ENCODE measurements around the gene CYSTM1. TPM values are rescaled to one million over a fixed set of nuclear protein-coding genes. Genes with fewer than 3 reads are reported as not detected.

Gene CYSTM1, protein sequence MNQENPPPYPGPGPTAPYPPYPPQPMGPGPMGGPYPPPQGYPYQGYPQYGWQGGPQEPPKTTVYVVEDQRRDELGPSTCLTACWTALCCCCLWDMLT
- total RNA-seq, result 10 to 100 TPM in 1 of 2 donors, 1 to 10 TPM in 1; 8.1 to 15.6 TPM
- 10 to 100 TPM; 31.1 to 45.7 TPM for polyA plus RNA-seq

DNA sequence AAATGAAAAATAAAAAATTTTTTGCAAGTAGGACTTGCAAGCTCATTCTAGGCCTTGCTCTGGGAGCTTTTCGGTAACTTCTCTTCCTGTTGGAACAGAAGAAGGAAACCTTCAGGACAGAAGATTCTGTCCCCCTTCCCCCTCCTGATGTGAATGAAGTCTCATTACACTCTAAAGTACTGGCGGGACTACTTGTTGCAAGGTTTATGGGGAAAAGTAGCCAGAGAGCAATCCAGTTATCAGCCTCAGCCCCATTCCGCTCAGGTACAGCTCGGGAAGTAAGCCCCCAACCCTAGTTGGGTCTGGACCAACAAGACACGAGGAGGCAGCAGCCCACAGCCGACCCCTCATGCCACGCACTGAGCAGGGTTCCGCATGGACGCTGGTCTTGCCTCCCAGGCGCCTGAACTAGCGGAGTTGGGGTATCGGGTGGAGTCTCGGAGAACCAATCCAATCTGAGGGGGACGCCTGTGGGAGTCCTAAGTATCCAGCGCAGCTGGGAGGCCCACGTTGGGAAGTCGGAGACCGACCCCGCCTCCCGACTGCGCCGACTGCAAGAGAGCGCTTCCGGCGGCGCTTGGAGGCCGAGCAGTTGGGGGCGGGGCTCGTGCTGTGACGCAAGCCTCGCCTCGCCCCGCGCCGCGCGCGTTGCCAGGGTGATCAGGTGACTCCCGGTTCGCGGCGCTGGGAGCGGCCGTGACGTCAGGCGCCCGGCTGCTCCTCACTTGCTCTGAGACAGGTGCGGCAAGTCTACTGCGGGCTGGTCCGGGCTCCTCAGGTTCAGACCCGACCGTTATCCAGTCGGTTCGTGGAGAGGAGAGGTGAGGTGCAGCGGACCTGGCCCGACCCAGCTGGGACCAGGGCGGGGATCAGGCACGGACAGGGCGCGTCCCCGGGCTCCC, at the start of gene CYSTM1:
Gene CYSTM1 (plus strand): TSS at position 724 of the 902 bp plus-strand sequence. CDS start 19,278 bp downstream, outside the sequence.
- peak within 1 kb of the TSS; percentile 67 to 95 for H3K9ac ChIP-seq (ENCODE audit: low read depth in 1 of 2, low read length in 2 of 2)
- no peaks in the 10 kb centered on the region for H3K36me3 ChIP-seq (ENCODE audit: control insufficient read depth in 4 of 4, insufficient read depth in 3 of 4, low read depth in 1 of 4, low read length in 3 of 4)
- peak within 1 kb of the TSS; percentile 96 to 98 for H3K27ac ChIP-seq (ENCODE audit: low read depth in 1 of 2, low read length in 2 of 2)
- 4% methylated on average over 61 of the region's 61 CpGs for WGBS
- DNase-seq (ENCODE audit: low spot score), result peak; percentile 97
- no peak for TF ChIP-seq FOXA2 (IDR thresholded peaks at IDR 0.05)
- TF ChIP-seq SP1 (IDR thresholded peaks at IDR 0.05), result peak; percentile 59
- no peak for TF ChIP-seq RAD21 (IDR thresholded peaks at IDR 0.05)
- TF ChIP-seq RXRA (IDR thresholded peaks at IDR 0.05), result peak in 1 of 2 donors; percentile 5
- TF ChIP-seq YY1 (IDR thresholded peaks at IDR 0.05), result peak; percentile 14
- TF ChIP-seq, protein P1, sequence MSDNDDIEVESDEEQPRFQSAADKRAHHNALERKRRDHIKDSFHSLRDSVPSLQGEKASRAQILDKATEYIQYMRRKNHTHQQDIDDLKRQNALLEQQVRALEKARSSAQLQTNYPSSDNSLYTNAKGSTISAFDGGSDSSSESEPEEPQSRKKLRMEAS (IDR thresholded peaks at IDR 0.05), result no peak
- TF ChIP-seq, protein P2, sequence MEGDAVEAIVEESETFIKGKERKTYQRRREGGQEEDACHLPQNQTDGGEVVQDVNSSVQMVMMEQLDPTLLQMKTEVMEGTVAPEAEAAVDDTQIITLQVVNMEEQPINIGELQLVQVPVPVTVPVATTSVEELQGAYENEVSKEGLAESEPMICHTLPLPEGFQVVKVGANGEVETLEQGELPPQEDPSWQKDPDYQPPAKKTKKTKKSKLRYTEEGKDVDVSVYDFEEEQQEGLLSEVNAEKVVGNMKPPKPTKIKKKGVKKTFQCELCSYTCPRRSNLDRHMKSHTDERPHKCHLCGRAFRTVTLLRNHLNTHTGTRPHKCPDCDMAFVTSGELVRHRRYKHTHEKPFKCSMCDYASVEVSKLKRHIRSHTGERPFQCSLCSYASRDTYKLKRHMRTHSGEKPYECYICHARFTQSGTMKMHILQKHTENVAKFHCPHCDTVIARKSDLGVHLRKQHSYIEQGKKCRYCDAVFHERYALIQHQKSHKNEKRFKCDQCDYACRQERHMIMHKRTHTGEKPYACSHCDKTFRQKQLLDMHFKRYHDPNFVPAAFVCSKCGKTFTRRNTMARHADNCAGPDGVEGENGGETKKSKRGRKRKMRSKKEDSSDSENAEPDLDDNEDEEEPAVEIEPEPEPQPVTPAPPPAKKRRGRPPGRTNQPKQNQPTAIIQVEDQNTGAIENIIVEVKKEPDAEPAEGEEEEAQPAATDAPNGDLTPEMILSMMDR (IDR thresholded peaks at IDR 0.05; ENCODE audit: low read depth, low read length, missing input control), result no peak
- peak in 1 of 2 donors; percentile 80 for TF ChIP-seq GABPA (IDR thresholded peaks at IDR 0.05 in 1 of 2, conservative IDR thresholded peaks at IDR 0.05 in 1 of 2)
- no peak for TF ChIP-seq EGR1 (IDR thresholded peaks at IDR 0.05; ENCODE audit: low read depth in 2 of 2)
- TF ChIP-seq, protein P3, sequence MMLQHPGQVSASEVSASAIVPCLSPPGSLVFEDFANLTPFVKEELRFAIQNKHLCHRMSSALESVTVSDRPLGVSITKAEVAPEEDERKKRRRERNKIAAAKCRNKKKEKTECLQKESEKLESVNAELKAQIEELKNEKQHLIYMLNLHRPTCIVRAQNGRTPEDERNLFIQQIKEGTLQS (IDR thresholded peaks at IDR 0.05), result no peak
- TF ChIP-seq, protein P4, sequence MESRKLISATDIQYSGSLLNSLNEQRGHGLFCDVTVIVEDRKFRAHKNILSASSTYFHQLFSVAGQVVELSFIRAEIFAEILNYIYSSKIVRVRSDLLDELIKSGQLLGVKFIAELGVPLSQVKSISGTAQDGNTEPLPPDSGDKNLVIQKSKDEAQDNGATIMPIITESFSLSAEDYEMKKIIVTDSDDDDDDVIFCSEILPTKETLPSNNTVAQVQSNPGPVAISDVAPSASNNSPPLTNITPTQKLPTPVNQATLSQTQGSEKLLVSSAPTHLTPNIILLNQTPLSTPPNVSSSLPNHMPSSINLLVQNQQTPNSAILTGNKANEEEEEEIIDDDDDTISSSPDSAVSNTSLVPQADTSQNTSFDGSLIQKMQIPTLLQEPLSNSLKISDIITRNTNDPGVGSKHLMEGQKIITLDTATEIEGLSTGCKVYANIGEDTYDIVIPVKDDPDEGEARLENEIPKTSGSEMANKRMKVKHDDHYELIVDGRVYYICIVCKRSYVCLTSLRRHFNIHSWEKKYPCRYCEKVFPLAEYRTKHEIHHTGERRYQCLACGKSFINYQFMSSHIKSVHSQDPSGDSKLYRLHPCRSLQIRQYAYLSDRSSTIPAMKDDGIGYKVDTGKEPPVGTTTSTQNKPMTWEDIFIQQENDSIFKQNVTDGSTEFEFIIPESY (IDR thresholded peaks at IDR 0.05), result no peak
- TF ChIP-seq NR2F2 (IDR thresholded peaks at IDR 0.05), result no peak
- TF ChIP-seq, protein P5, sequence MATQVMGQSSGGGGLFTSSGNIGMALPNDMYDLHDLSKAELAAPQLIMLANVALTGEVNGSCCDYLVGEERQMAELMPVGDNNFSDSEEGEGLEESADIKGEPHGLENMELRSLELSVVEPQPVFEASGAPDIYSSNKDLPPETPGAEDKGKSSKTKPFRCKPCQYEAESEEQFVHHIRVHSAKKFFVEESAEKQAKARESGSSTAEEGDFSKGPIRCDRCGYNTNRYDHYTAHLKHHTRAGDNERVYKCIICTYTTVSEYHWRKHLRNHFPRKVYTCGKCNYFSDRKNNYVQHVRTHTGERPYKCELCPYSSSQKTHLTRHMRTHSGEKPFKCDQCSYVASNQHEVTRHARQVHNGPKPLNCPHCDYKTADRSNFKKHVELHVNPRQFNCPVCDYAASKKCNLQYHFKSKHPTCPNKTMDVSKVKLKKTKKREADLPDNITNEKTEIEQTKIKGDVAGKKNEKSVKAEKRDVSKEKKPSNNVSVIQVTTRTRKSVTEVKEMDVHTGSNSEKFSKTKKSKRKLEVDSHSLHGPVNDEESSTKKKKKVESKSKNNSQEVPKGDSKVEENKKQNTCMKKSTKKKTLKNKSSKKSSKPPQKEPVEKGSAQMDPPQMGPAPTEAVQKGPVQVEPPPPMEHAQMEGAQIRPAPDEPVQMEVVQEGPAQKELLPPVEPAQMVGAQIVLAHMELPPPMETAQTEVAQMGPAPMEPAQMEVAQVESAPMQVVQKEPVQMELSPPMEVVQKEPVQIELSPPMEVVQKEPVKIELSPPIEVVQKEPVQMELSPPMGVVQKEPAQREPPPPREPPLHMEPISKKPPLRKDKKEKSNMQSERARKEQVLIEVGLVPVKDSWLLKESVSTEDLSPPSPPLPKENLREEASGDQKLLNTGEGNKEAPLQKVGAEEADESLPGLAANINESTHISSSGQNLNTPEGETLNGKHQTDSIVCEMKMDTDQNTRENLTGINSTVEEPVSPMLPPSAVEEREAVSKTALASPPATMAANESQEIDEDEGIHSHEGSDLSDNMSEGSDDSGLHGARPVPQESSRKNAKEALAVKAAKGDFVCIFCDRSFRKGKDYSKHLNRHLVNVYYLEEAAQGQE (IDR thresholded peaks at IDR 0.05), result peak; percentile 62
- no peak for TF ChIP-seq JUND (IDR thresholded peaks at IDR 0.05)
- TF ChIP-seq FOXA1 (IDR thresholded peaks at IDR 0.05), result no peak
- no peak for TF ChIP-seq HNF4G (IDR thresholded peaks at IDR 0.05)
- TF ChIP-seq HNF4A (conservative IDR thresholded peaks at IDR 0.05), result no peak
- peak; percentile 89 for TF ChIP-seq TAF1 (conservative IDR thresholded peaks at IDR 0.05)
- H3K9me3 ChIP-seq (ENCODE audit: control insufficient read depth in 4 of 4, low read length in 3 of 4), result no peaks in the 10 kb centered on the region
- H3K4me3 ChIP-seq (ENCODE audit: low read depth in 1 of 3, low read length in 3 of 3), result peak within 1 kb of the TSS; percentile 50 to 91 (median 84)
- peaks cover 0 to 10% (median 5%) of the 10 kb centered on the region in 4 donors for H3K4me1 ChIP-seq (ENCODE audit: control insufficient read depth in 4 of 4, insufficient read depth in 4 of 4, low read length in 3 of 4)
- no peaks in the 10 kb centered on the region for H3K27me3 ChIP-seq (ENCODE audit: control insufficient read depth in 4 of 4, insufficient read depth in 4 of 4, low read length in 3 of 4)
